ENCODE results near the gene KIFC1. TPM values are rescaled to one million over a fixed set of nuclear protein-coding genes. Genes with fewer than 3 reads are reported as not detected.
A peak's percentile ranks its signal among the peaks of the same experiment; 100 is the strongest.

The KIFC1 gene
- total RNA-seq, 1 experiment from 2014 or later: 148 TPM

- no peak for DNase-seq (ENCODE audit: low read depth)
These were observed 49.8 kb downstream of the KIFC1 start for GRCh38 chr6:33441457-33441856.

GRCh38 chr6:33442283-33442682 lies 50.7 kb downstream of the KIFC1 start:
- no peak for DNase-seq (ENCODE audit: low read depth)

DNA sequence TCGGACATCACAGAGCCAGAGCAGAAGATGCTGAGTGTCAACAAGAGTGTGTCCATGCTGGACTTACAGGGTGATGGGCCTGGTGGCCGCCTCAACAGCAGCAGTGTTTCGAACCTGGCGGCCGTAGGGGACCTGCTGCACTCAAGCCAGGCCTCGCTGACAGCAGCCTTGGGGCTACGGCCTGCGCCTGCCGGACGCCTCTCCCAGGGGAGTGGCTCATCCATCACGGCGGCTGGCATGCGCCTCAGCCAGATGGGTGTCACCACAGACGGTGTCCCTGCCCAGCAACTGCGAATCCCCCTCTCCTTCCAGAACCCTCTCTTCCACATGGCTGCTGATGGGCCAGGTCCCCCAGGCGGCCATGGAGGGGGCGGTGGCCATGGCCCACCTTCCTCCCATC lies 51.4 kb downstream of the KIFC1 start:
- DNase-seq (ENCODE audit: low read depth): no peak

- DNase-seq (ENCODE audit: low read depth): no peak
These were observed 52.2 kb downstream of the KIFC1 start for GRCh38 chr6:33443619-33444504.

GRCh38 chr6:33445119-33445603 lies 53.5 kb downstream of the KIFC1 start:
- DNase-seq (ENCODE audit: low read depth): no peak

- no peak for DNase-seq (ENCODE audit: low read depth)
These were observed 54.7 kb downstream of the KIFC1 start for GRCh38 chr6:33446356-33446755.

DNA sequence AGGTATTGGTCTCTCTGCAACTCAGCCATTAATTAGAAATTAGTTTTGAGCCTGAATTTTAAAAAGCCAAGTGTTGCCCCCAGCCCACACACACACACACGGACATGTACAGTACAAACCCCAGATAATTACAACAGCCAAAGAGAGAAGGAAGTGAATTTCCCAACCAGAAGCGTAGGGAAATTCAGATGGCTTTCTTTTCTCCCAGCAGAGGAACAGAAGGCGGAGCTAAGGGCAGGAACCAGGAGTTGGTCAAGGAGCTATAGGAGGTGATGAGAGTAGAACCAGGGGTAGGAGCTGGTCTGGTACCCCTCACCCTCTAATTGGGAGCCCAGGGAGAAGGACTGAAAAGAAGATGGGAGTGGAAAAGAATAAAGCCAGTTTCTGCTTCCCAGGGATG lies 58.8 kb downstream of the KIFC1 start:
- DNase-seq (ENCODE audit: low read depth): no peak

- no peak for DNase-seq (ENCODE audit: low read depth)
These were observed 60.0 kb downstream of the KIFC1 start for GRCh38 chr6:33451606-33452005.

DNA sequence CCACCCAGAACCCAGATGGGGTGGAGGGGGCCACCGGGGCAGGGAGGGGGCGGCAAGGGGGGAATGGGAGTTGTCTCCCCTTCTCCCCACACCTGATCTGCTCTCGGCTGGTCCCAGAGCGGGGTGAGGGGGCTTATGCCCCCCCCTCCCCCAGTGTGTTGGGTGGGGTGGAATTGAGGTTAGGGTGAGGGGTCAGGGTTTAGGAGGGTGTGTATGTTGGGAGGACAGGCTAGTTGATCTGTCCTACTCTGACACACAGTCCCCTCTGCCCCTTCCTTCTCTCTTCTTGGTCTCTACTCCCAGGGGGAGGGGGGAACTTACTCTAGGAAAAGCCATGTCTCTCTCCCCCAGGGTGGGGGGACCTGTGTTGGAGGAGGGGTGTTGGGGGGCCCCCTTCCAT lies 60.9 kb downstream of the KIFC1 start:
- no peak for DNase-seq (ENCODE audit: low read depth)

DNA sequence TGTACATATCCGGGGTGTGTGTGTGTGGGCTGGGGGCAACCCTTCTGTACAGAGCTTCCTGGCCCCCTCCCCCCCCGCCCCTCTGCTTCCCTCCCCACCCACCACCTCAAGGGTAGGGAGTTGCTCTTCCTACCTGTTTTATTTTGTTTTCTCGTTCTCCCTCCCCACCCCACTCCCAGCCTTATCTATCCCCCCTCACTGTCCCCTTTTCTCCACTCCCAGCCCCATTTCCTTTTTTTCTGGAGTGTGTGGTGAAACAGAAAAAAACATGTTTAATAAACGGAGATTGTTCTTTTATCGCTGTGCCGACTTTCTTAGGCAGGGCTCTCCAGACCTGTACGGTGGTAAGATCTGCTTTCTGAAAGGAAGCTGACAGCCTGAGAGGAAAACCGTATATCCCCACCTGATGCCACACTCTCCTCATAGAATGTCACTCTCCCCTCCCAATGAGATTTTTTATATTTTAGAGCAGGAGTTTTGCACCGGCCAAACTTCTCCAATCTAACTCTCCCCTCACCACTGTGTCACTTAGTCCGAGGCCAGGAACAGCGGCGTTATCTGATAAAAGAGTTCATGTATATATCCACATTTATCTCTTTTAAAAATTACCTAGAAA lies 61.9 kb downstream of the KIFC1 start:
- DNase-seq (ENCODE audit: low read depth): no peak

- peak; percentile 99 for DNase-seq (ENCODE audit: low read depth)
These were observed 62.7 kb downstream of the KIFC1 start, which contains the start of gene ZBTB9 for GRCh38 chr6:33454009-33454946. Gene ZBTB9, plus strand, starts transcription at chr6:33454576. Its CDS starts 525 bp downstream, at chr6:33455101.

GRCh38 chr6:33455051-33455450 lies 63.4 kb downstream of the KIFC1 start:
- DNase-seq (ENCODE audit: low read depth): no peak

DNA sequence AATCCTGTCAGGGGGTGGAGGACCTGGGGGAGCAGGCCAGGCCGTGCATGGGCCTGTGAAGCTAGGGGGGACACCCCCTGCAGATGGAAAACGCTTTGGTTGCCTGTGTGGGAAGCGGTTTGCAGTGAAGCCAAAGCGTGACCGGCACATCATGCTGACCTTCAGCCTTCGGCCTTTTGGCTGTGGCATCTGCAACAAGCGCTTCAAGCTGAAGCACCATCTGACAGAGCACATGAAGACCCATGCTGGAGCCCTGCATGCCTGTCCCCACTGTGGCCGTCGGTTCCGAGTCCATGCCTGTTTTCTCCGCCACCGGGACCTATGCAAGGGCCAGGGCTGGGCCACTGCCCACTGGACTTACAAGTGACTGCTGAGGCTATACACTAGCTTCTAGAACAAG lies 64.5 kb downstream of the KIFC1 start:
- DNase-seq (ENCODE audit: low read depth): no peak

DNA sequence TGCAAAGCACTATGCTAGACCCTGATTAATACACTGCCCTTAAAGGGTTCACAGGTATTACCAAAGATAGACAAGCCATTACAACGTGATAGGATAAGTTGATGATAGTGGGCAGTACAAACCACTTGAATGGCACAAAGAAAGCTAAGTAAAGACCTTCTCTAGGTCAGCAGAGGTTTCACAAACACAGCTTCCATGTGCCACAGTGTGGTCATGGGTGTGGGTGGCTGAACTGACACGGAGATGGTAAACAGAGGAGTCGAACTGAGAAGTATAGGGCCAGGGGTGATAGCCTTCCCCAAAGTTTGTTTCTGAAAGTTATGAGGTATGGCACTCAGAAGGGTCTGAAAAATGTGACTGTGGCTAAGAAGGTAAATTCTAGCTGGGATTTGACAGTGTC lies 67.1 kb downstream of the KIFC1 start:
- DNase-seq (ENCODE audit: low read depth): no peak

DNA sequence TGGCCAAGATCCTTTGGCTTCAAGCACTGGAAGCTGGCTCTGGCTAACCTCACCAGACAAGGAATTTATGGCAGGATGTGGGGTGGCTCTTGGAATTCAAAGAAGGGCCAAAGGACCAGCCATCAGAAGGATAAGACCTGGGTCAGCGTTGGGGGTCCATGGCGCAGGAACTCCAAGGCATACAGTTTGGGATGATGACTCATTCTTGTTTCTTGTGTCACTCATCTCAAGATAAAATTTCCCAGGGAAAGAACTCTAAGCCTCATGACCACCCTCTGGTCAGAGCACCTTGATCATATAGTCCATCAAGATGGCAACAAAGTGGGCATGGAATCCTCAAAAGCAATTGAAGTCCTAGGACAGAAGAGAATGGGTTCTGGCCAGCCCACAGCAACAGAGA lies 67.6 kb downstream of the KIFC1 start:
- DNase-seq (ENCODE audit: low read depth): no peak

Other genes starting within 250 kb of the KIFC1 start
- gene COL11A2, start 199.4 kb upstream of the KIFC1 start, total RNA-seq (2014; rRNA removed; shearing (Covaris generic)): 1.6 and 5.5 TPM in 2 replicates
- gene RXRB, start 191.2 kb upstream of the KIFC1 start, total RNA-seq (2014; rRNA removed; shearing (Covaris generic)): 21.4 and 27.3 TPM in 2 replicates
- 104 and 121 TPM in 2 replicates for gene SLC39A7, start 191.0 kb upstream of the KIFC1 start, total RNA-seq (2014; rRNA removed; shearing (Covaris generic))
- gene HSD17B8, start 187.2 kb upstream of the KIFC1 start, total RNA-seq (2014; rRNA removed; shearing (Covaris generic)): 3.3 and 8.2 TPM in 2 replicates
- gene RING1, start 183.3 kb upstream of the KIFC1 start, total RNA-seq (2014; rRNA removed; shearing (Covaris generic)): 43.4 and 44.9 TPM in 2 replicates
- 33.4 and 37.4 TPM in 2 replicates for gene VPS52, start 119.9 kb upstream of the KIFC1 start, total RNA-seq (2014; rRNA removed; shearing (Covaris generic))
- gene RPS18, start 119.7 kb upstream of the KIFC1 start, total RNA-seq (2014; rRNA removed; shearing (Covaris generic)): 5,669 and 7,419 TPM in 2 replicates
- 0.40 and 1.9 TPM in 2 replicates for gene B3GALT4, start 114.7 kb upstream of the KIFC1 start, total RNA-seq (2014; rRNA removed; shearing (Covaris generic))
- gene WDR46, start 102.6 kb upstream of the KIFC1 start, total RNA-seq (2014; rRNA removed; shearing (Covaris generic)): 286 and 362 TPM in 2 replicates
- 126 and 182 TPM in 2 replicates for gene PFDN6, start 102.2 kb upstream of the KIFC1 start, total RNA-seq (2014; rRNA removed; shearing (Covaris generic))
- 16.7 and 19.2 TPM in 2 replicates for gene RGL2, start 92.9 kb upstream of the KIFC1 start, total RNA-seq (2014; rRNA removed; shearing (Covaris generic))
- gene TAPBP, start 77.7 kb upstream of the KIFC1 start, total RNA-seq (2014; rRNA removed; shearing (Covaris generic)): 63.6 and 71.1 TPM in 2 replicates
- 4.9 and 11.2 TPM in 2 replicates for gene ZBTB22, start 74.1 kb upstream of the KIFC1 start, total RNA-seq (2014; rRNA removed; shearing (Covaris generic))
- gene DAXX, start 68.9 kb upstream of the KIFC1 start, total RNA-seq (2014; rRNA removed; shearing (Covaris generic)): 77.0 and 83.4 TPM in 2 replicates
- gene PHF1, start 19.2 kb downstream of the KIFC1 start, total RNA-seq (2014; rRNA removed; shearing (Covaris generic)): 14.3 and 18.5 TPM in 2 replicates
- 208 and 223 TPM in 2 replicates for gene CUTA, start 26.3 kb downstream of the KIFC1 start, total RNA-seq (2014; rRNA removed; shearing (Covaris generic))
- gene SYNGAP1, start 28.2 kb downstream of the KIFC1 start, total RNA-seq (2014; rRNA removed; shearing (Covaris generic)): 1.1 and 3.7 TPM in 2 replicates
- gene ZBTB9, start 62.8 kb downstream of the KIFC1 start, total RNA-seq (2014; rRNA removed; shearing (Covaris generic)): 7.5 and 9.0 TPM in 2 replicates
- gene BAK1, start 188.5 kb downstream of the KIFC1 start, total RNA-seq (2014; rRNA removed; shearing (Covaris generic)): 13.1 and 18.8 TPM in 2 replicates
- gene ITPR3, start 229.5 kb downstream of the KIFC1 start, total RNA-seq (2014; rRNA removed; shearing (Covaris generic)): 10.4 and 12.6 TPM in 2 replicates

Data from Daoy (cell line).